ENCODE measurements around the gene CES2. TPM values are rescaled to one million over a fixed set of nuclear protein-coding genes. Genes with fewer than 3 reads are reported as not detected.

CES2 gene
- total RNA-seq, 3 donors from 2014 or later: 25.9 to 33.1 (median 31.9) TPM

DNA sequence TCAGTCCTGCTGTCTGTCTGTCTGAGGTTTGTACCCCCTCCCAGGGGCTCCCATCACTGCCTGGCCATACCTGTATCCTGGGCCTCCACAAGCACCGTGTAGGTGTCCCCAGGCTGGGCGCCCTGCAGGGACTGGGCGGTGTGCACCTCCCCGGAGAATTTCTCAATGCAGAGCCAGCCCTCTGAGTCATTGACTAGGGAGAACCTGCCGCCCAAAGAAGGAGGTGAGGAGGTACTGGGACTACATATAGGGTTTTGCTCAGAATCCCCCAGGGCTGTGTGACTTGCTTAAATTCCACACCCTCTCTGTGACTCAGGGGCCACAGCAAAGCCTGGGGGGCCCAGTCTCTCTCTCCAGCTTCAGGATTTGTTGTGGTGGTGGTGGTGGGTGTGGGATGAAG lies 24.2 kb upstream of the CES2 start:
- intact Hi-C loops (cut with DNase I; ENCODE audit: low total_unique reads): no loop called here
- DNase-seq (ENCODE audit: low spot score in 2 of 2): no peak
- H3K36me3 ChIP-seq: no peaks in the 10 kb centered on the region

DNA sequence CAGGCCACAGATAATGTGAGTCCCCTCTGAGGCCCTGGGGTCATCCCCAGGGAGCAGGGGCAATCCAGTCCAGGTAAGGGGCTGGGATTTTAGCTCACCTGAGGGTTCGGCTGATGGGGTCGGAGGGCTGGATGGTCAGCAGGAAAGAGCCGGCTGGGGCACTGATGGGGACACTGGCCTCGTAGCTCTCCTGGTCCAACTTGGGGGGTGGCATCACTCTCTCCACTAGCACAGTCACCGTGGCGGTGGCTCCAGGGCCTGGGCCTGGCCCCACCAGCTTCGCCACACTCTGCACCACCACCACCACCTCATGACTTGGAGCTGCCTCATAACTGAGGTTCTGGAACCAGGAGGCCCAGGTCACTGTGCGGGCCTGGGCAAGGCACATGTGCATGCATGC lies 23.5 kb upstream of the CES2 start:
- intact Hi-C loops (cut with DNase I; ENCODE audit: low total_unique reads): no loop called here
- H3K27me3 ChIP-seq: no peaks in the 10 kb centered on the region
- no peaks in the 10 kb centered on the region for H3K4me1 ChIP-seq
- H3K27ac ChIP-seq: no peak overlapping the region
- no peaks in the 10 kb centered on the region for H3K36me3 ChIP-seq
- no peak overlapping the region for H3K4me3 ChIP-seq
- DNase-seq (ENCODE audit: low spot score in 2 of 2): no peak
- TF ChIP-seq POLR2A (IDR thresholded peaks at IDR 0.05) (no peak), POLR2AphosphoS5 (IDR thresholded peaks at IDR 0.05) (no peak)
- TF ChIP-seq, protein P1, sequence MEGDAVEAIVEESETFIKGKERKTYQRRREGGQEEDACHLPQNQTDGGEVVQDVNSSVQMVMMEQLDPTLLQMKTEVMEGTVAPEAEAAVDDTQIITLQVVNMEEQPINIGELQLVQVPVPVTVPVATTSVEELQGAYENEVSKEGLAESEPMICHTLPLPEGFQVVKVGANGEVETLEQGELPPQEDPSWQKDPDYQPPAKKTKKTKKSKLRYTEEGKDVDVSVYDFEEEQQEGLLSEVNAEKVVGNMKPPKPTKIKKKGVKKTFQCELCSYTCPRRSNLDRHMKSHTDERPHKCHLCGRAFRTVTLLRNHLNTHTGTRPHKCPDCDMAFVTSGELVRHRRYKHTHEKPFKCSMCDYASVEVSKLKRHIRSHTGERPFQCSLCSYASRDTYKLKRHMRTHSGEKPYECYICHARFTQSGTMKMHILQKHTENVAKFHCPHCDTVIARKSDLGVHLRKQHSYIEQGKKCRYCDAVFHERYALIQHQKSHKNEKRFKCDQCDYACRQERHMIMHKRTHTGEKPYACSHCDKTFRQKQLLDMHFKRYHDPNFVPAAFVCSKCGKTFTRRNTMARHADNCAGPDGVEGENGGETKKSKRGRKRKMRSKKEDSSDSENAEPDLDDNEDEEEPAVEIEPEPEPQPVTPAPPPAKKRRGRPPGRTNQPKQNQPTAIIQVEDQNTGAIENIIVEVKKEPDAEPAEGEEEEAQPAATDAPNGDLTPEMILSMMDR (IDR thresholded peaks at IDR 0.05): no peak
- H3K9me3 ChIP-seq: no peaks in the 10 kb centered on the region

More for the DNA sequence above, 24.2 kb upstream of the CES2 start:
- H3K27me3 ChIP-seq: no peaks in the 10 kb centered on the region
- no peaks in the 10 kb centered on the region for H3K9me3 ChIP-seq
- TF ChIP-seq POLR2A (IDR thresholded peaks at IDR 0.05) (no peak), POLR2AphosphoS5 (IDR thresholded peaks at IDR 0.05) (no peak)
- TF ChIP-seq, protein P1 (IDR thresholded peaks at IDR 0.05): no peak
- H3K4me3 ChIP-seq: no peak overlapping the region
- no peaks in the 10 kb centered on the region for H3K4me1 ChIP-seq
- no peak overlapping the region for H3K27ac ChIP-seq

DNA sequence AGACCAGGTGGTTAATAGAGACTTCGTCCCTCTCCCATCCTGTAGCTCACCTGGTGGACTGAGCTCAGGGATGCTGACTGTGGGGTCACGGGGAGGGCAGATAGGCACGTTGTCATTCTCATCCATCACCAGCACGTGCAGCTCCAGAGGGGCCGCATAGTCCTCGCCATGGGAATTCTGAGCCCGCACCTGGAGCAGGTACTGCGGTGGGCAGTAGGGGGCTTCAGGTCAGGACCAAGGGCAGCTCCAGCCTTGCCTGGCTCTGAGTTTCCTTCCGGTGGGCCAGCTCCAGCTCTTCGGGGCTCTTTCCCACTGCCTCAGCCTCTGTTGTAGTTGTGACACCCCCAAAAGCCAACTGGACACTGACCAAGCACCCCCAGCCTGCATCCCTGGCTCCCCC lies 22.2 kb upstream of the CES2 start:
- no peak overlapping the region for H3K27ac ChIP-seq
- DNase-seq (ENCODE audit: low spot score in 2 of 2): no peak
- TF ChIP-seq POLR2A (IDR thresholded peaks at IDR 0.05) (no peak), POLR2AphosphoS5 (IDR thresholded peaks at IDR 0.05) (no peak)
- TF ChIP-seq, protein P1 (IDR thresholded peaks at IDR 0.05): no peak
- H3K27me3 ChIP-seq: no peaks in the 10 kb centered on the region
- intact Hi-C loops (cut with DNase I; ENCODE audit: low total_unique reads): no loop called here
- no peak overlapping the region for H3K4me3 ChIP-seq
- no peaks in the 10 kb centered on the region for H3K9me3 ChIP-seq
- no peaks in the 10 kb centered on the region for H3K36me3 ChIP-seq
- no peaks in the 10 kb centered on the region for H3K4me1 ChIP-seq

DNA sequence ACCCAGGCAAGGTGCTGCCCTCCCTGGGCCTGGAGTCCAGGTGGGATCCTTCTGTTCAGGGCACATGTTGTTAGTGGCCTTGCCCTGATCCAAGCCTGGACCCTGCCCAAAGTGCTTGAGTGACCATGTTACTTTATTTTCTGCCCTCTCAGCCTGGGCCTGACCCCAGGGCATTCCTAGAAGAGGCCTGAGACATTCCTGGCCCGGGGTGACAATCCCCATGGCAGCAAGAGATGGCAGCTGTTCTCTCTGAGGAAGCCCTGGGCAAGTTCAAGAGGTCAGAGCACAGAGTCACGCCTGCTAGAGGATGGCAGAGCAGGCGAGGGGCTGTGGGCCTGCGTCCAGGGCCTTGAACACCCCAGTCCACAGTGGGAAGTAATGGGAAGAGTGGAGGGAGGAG lies 21.6 kb upstream of the CES2 start:
- Histone ChIP-seq H3K4me1 (no peaks in the 10 kb centered on the region), H3K4me3 (no peak overlapping the region), H3K36me3 (no peaks in the 10 kb centered on the region), H3K27me3 (no peaks in the 10 kb centered on the region), H3K9me3 (no peaks in the 10 kb centered on the region), H3K27ac (no peak overlapping the region)
- intact Hi-C loops (cut with DNase I; ENCODE audit: low total_unique reads): no loop called here
- DNase-seq (ENCODE audit: low spot score in 2 of 2): no peak
- TF ChIP-seq POLR2A (IDR thresholded peaks at IDR 0.05) (no peak), POLR2AphosphoS5 (IDR thresholded peaks at IDR 0.05) (no peak)
- TF ChIP-seq, protein P1 (IDR thresholded peaks at IDR 0.05): no peak

DNA sequence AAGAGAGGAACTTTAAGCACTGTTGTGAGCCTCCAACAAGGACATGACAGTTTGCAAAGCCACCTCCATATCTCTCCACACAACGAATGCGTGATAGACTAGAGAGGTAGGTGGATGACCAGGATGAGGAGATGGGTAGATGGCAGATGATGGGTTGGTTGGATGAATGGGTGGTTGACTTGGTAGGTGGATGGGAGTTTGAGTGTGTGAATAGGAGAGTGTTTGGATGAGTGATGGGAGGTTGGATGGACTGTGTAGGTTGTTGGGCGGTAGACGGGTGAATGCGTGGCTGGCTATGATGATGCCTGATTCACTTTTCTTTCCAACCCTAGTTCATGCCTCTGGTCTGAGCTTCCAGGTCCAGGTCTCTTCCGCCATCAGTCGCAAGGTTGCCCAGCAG lies 20.8 kb upstream of the CES2 start:
- intact Hi-C loops (cut with DNase I; ENCODE audit: low total_unique reads): no loop called here
- no peaks in the 10 kb centered on the region for H3K4me1 ChIP-seq
- TF ChIP-seq POLR2A (IDR thresholded peaks at IDR 0.05): no peak
- TF ChIP-seq, protein P1 (IDR thresholded peaks at IDR 0.05): no peak
- no peak for TF ChIP-seq POLR2AphosphoS5 (IDR thresholded peaks at IDR 0.05)
- no peak overlapping the region for H3K4me3 ChIP-seq
- H3K27ac ChIP-seq: no peak overlapping the region
- peaks cover 0 to 3% of the 10 kb centered on the region in 2 donors for H3K27me3 ChIP-seq
- no peaks in the 10 kb centered on the region for H3K9me3 ChIP-seq
- DNase-seq (ENCODE audit: low spot score in 2 of 2): no peak
- no peaks in the 10 kb centered on the region for H3K36me3 ChIP-seq
